Measurements from ENCODE around the gene HBP1. TPM values are rescaled to one million over a fixed set of nuclear protein-coding genes. Genes with fewer than 3 reads are reported as not detected.

The HBP1 gene
- total and polyA plus RNA-seq, 2 of the 8 experiments (the other 6 are each of a cell fraction or from before 2014, with no cell fraction given), result 28.9 to 29.2 TPM

DNA sequence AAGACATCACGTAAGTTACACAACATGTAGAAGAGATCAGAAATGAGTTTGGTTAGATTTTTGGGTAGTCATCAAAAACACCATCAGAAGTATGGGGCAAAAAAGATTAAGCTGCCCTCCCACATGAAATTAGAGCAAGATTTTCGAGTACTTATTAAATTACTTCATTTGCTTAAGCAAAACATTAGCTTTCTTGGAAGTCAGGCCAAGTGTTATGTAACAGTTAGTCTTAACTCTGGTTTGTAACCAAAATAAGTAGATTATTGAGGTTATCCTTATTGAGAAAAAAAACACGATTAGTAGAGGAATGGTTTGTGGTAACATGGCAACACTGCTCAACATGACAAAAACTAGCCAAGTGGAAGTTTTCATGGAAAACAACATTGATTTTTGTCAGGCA is 37.9 kb downstream of the HBP1 start (continued):
- TF ChIP-seq ATF2 (IDR thresholded peaks at IDR 0.05; ENCODE audit: low read length) (no peak), TBP (IDR thresholded peaks at IDR 0.05; ENCODE audit: low read depth, low read length) (no peak), BRCA1 (IDR thresholded peaks at IDR 0.05; ENCODE audit: low read depth, low read length) (no peak)

All from H1 (cell line).